Stimulated activated CD8-positive, alpha-beta memory T cell treated with anti-CD3 and anti-CD28 coated beads, Interleukin-7, amount 100 ng/mL, for 4 hours (primary cell): ENCODE results near the gene SGMS1.

Source experiments
- DNase-seq, 2 donors: peaks; one replicate each; pipeline ENCODE4 v3.0.0-alpha.2; 2020; ENCODE audit warnings: low read depth in 2 of 2

The SGMS1 gene

DNA sequence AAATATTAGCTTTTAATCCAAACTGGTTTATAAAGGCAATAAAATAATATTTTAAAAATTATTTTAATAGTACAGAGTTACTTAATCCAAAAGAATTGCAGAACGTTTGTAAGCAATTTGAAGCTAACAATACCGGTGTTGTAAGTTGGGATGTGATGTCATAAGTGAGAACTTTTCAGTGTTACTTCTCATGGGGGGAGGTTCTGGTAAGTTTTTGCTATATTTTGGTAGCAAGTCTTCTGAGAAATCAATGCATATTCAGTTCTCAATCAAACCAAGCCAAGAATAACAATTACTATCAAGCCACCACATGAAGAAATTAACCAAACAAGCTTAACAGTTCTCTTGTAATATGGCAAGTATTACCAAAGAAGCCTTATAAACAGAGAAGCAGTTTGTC lies 225.4 kb downstream of the SGMS1 start:
- DNase-seq, result no peak

DNA sequence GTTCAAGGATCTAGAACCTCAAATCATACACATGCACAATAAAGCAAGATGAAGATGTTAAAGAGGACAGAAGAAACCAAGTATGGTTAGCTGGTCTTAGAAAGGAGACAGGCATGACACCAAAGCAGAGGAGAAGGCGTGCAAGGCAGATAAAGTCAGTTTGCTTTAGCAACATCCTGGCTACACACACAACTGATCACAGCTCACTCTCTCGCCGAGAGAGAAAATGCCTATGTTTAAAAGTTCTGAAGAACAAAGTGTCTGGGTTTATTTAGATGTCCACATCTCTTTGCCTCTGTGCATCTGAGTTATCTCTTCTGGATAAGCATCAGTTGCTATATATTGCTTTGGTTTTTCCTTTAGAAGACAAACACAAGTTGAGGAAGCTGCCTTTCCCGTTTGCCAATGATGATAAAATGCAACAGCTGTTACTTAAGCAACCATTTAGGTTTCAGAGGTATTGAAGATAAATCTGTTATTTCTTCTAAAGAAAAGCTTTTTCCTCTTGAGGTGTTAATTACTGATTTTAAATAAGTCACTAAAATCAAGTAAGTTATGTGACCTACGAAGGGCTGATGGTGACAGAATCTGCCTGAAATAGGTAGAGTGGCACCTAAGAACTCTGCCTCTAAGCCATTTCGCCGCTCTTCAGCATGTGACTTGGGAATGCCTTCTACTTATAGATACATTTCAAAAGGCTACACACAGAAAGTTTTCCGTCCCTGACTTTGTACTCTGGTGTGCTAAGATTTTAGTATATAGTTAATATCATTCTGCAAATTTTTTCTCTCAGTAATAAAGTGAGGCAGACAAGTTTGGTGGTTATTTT lies 226.2 kb downstream of the SGMS1 start:
- DNase-seq, result no peak

- no peak for DNase-seq
Measured at GRCh38 chr10:50396491-50397311, 227.1 kb downstream of the SGMS1 start.

GRCh38 chr10:50395851-50396250 lies 227.9 kb downstream of the SGMS1 start:
- no peak for DNase-seq

GRCh38 chr10:50395271-50395670 lies 228.5 kb downstream of the SGMS1 start:
- no peak for DNase-seq

DNA sequence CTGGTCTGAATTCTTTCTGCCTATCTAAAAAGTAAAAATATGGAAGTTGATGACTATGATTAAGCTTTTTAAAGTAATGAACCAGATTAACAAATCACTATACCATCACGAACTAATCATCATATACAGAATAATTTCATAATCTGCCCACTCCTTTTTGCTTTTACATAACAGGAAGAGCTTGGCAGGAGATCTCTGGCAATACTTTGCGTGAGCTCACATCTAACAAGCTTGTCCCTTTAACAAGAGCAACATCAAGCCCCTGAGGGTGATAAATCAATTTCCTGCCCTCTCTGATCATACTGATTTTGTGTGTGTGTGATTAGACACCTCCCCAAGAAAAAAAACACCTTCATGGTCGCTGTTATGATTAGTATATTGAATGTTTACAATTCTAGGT lies 228.9 kb downstream of the SGMS1 start:
- DNase-seq, result no peak

DNA sequence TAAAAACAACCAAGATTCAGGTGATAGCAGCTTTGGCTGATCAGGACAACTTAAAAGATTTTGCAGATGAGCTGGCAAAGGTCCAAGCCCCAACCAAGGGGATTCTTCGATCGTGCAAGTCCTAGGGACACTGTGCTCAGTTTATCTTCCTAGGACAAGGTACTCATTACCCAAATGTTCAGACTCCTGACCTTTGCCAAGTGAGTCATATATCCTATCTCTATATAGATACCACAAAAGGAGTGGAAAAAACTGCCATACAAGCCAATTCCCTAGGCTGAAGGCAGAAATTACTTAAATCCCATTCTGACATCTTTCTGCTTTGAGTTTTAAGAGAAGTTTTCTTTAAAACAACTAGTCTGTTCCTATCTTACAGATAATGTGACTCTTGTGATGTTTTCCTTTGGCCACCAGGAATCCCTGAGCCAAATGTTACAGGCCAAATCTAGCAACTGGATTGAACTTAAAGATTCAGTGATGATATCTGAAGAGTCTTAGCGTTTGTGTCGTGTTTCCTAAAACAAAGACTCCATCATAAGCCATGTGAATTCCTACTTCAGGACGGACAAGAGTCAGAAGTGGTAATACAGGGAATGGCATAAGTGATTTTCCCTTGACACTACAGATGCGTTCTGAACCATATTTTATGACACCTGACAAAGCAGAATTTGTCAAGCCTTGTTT lies 229.8 kb downstream of the SGMS1 start:
- no peak for DNase-seq

DNA sequence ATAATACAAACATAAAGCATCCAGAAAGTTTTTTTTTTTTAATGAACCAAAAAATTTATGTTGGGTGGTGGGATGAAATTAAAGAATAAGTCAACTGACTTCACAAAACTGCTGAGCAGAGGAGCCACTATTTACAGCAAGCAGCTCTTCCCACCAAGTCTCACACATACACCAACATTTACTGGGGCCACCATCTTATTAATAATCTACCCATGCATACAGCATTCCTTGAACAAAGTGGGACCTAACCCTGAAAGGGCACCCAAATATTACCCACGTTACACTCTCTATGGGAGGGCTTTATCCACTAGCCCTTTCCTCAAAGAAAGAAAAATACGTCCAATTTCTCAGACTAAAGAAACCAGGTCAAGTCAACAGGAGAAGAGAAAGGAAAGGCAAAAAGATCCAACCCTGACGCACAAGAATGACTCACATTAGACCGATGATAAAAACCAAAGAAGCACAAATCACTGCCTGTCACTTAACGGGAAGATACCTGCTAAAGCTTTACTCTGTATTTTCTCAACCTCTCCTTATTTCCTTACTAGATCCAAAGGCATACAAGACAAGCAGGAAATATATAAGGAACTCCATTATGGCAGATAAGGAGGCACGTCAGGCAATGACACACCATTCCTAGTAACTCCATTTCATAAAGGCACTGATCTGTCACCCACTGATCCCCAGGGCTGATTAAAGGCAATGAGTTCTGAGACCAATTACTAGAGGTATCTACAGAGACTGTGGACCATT lies 230.6 kb downstream of the SGMS1 start:
- DNase-seq, result no peak

DNA sequence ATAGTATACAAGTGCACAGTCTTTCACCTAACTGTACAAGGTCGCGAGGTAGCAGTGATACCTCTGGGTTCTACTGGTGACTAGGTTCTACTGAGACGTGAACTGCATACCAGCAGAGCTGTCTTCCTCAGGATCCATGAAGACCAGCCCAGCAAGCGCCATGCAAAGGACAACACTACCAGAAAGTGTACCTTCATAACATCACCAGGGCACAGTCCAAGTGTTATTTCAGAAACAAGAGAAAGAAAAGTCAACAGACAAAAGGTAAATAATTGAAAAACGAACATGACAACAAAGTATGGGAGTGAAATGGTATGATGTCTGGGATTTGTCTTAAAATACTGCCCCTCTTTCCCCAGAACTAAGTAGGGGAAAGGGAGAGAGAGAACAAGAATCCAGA lies 231.3 kb downstream of the SGMS1 start:
- no peak for DNase-seq

- DNase-seq, result no peak
Measured at GRCh38 chr10:50390302-50390701, 233.5 kb downstream of the SGMS1 start.

GRCh38 chr10:50388181-50388580 lies 235.6 kb downstream of the SGMS1 start:
- no peak for DNase-seq

- no peak for DNase-seq
Measured at GRCh38 chr10:50387732-50388073, 236.1 kb downstream of the SGMS1 start.

- no peak for DNase-seq
Measured at GRCh38 chr10:50387007-50387731, 236.6 kb downstream of the SGMS1 start.

DNA sequence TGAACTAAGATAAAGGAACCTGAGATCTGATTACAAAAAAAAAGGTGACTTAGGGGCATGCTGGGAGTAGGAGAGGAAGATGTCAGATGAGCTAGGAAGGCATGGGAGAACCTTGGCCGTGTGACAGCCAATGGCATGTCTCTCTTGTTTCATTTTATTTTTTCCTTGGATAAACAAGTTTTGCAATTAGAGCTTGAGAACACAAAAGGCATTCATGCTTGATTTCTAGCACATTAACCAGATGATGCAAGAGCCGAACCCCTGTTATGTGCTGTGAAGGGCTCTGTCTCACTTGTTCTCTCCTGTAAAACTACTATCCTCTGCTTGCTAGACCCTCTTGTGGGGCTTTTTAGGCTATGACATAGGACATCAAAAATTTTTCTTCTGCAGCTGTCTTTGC lies 238.1 kb downstream of the SGMS1 start:
- DNase-seq, result no peak

DNA sequence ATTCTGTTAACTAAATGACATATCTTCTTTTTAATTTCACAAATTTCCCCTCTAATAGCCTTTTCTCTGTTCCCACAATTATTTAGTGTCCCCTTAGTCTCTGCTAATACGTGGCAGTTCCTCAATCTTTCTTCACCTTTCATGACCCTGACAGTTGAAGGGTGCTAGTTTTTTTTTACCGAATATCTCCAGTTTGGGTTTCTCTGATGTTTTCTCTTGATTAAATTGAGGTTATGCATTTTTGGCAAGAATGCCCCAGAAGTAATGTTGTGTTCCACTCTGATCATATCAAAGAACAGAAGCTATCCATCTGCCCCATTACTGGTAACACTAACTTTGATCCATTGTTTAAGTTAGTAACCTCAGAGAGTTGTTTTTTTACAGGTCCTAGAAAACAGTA lies 238.9 kb downstream of the SGMS1 start:
- no peak for DNase-seq

DNA sequence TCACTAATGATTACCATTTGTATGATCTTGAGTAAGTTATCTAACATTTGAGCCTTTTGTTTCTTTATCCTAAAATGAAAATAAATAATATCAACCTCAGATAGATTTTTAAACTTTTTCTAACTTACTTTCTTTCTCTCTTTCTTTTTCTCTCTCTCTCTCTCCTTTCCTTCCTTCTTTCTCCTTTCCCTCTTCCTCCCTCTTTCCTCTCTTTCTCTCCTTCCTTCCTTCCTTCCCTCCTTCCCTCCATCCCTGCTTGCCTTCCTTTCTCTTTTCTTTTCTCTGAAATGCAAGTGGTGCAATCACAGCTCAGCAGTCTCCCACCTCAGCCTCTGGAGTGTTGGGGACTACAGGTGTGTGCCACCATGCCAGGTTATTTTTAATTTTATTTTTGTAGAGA lies 239.5 kb downstream of the SGMS1 start:
- no peak for DNase-seq

- DNase-seq, result no peak
Measured at GRCh38 chr10:50382576-50383023, 241.2 kb downstream of the SGMS1 start.

DNA sequence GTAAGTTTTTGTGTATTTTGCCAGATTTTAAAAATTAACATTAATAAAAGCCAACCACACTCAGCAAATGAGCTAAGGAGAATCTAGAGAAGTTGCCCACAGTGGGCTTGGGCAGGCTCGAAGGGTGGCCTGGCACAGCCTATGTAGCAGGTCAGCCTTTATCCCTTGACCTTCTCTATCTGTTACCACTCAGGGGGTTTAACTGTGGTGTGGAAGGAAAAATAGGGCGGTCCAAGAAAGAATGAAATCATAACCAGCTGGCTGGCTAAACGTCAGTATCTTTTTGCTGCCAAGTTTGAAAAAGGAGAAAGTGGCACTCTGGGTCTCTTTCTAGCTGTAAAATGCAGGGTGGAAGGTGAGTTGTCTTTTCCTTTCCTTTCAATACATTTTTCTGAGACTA lies 242.1 kb downstream of the SGMS1 start:
- no peak for DNase-seq

GRCh38 chr10:50379616-50380015 lies 244.1 kb downstream of the SGMS1 start:
- DNase-seq, result no peak

- DNase-seq, result no peak
Measured at GRCh38 chr10:50375745-50376144, 248.0 kb downstream of the SGMS1 start.

GRCh38 chr10:50375051-50375452 lies 248.7 kb downstream of the SGMS1 start:
- DNase-seq, result no peak
